Measurements from ENCODE around the gene TMC2. TPM values are rescaled to one million over a fixed set of nuclear protein-coding genes. Genes with fewer than 3 reads are reported as not detected.

Gene TMC2
- polyA plus RNA-seq, 2 of the 4 experiments (the other 2 are of a cell fraction), result not detected

DNA sequence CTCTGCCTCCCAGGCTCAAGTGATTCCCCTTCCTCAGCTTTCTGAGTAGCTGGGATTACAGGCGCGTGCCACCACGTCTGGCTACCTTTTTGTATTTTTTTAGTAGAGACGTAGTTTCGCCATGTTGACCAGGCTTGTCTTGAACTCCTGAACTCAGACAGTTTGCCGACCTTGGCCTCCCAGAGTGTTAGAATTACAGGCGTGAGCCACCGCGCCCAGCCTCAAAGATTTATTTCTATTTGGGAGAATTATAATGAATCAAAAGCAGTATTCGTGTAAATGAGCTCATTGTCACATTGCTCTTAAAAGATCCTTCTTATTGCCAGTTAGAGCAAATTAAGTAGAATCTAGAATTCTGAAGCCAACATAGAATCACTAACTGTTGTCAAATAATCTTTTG lies 18.3 kb upstream of the TMC2 start:
- no peak overlapping the region for H3K4me2 ChIP-seq
- H3K9me3 ChIP-seq, result no peaks in the 10 kb centered on the region
- TF ChIP-seq, protein P1, sequence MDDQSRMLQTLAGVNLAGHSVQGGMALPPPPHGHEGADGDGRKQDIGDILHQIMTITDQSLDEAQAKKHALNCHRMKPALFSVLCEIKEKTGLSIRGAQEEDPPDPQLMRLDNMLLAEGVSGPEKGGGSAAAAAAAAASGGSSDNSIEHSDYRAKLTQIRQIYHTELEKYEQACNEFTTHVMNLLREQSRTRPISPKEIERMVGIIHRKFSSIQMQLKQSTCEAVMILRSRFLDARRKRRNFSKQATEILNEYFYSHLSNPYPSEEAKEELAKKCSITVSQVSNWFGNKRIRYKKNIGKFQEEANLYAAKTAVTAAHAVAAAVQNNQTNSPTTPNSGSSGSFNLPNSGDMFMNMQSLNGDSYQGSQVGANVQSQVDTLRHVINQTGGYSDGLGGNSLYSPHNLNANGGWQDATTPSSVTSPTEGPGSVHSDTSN (IDR thresholded peaks at IDR 0.05), result no peak
- TF ChIP-seq ELK1 (IDR thresholded peaks at IDR 0.05; ENCODE audit: low read depth, low read length), result no peak
- no peak for TF ChIP-seq ATOH8 (CRISPR knock-in tag; IDR thresholded peaks at IDR 0.05; ENCODE audit: low read depth)
- TF ChIP-seq EHF (CRISPR knock-in tag; IDR thresholded peaks at IDR 0.05), result no peak
- no peak for TF ChIP-seq MYC (IDR thresholded peaks at IDR 0.05; ENCODE audit: borderline replicate concordance, low read length)
- TF ChIP-seq NR3C1 (IDR thresholded peaks at IDR 0.05), result no peak
- no peak for TF ChIP-seq RCOR1 (IDR thresholded peaks at IDR 0.05; ENCODE audit: low read depth, low read length)
- TF ChIP-seq KDM1A (IDR thresholded peaks at IDR 0.05; ENCODE audit: low read depth), result no peak
- no peak for TF ChIP-seq HMGXB4 (CRISPR knock-in tag; IDR thresholded peaks at IDR 0.05; ENCODE audit: borderline replicate concordance)
- TF ChIP-seq ZNF302 (CRISPR knock-in tag; IDR thresholded peaks at IDR 0.05), result no peak
- TF ChIP-seq POLR2AphosphoS2 (conservative IDR thresholded peaks at IDR 0.05; ENCODE audit: low read length), result no peak
- no peak for TF ChIP-seq FOSL2 (IDR thresholded peaks at IDR 0.05)
- TF ChIP-seq FOSL2 (CRISPR knock-in tag; IDR thresholded peaks at IDR 0.05), result no peak
- TF ChIP-seq MAZ (IDR thresholded peaks at IDR 0.05; ENCODE audit: borderline replicate concordance, low read depth, low read length), result no peak
- no peak for TF ChIP-seq CBX8 (IDR thresholded peaks at IDR 0.05)
- no peak overlapping the region for H3K4me3 ChIP-seq
- no peak for DNase-seq (ENCODE audit: low read depth in 1 of 2, low spot score in 1 of 2)
- ChIA-PET POLR2A (no interaction called here), CTCF (interaction anchor here (0.8 to 1.3 kb wide), 2 partner anchors 10 to 113 kb away, joined by 3 to 5 read pairs; no protein-coding TSS in a partner anchor)
- no peak for ATAC-seq
- 85% methylated on average over 10 of the region's 10 CpGs for WGBS (ENCODE audit: missing lambda C conversion rate)
- no peak overlapping the region for H3K27ac ChIP-seq
- peaks cover 6% of the 10 kb centered on the region; the same call in 2 of the 3 replicates for H3K4me1 ChIP-seq
- no peak for FAIRE-seq

DNA sequence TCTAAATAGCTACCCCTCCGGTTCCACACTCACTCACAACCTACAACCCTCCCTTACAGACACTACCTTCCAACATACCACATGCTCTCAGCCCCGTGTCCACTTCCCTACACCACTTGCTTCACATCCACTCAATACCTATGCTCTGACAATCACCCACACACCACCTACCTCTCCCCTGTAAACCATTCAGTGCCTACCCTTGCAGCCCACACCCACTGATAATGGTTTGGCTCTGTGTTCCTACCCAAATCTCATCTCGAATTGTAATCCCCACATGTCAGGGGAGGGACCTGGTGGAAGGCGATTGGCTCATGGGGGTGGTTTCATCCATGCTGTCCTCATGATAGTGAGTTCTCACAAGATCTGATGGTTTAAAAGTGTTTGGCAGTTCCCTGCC lies 17.8 kb upstream of the TMC2 start:
- H3K4me1 ChIP-seq, result peaks cover 6% of the 10 kb centered on the region; the same call in 2 of the 3 replicates
- ChIA-PET POLR2A (no interaction called here), CTCF (interaction anchor here (0.8 to 1.3 kb wide), 2 partner anchors 10 to 112 kb away, joined by 3 to 5 read pairs; no protein-coding TSS in a partner anchor)
- no peak for DNase-seq (ENCODE audit: low read depth in 1 of 2, low spot score in 1 of 2)
- no peak overlapping the region for H3K4me2 ChIP-seq
- H3K4me3 ChIP-seq, result no peak overlapping the region
- no peak overlapping the region for H3K27ac ChIP-seq
- ATAC-seq, result no peak
- WGBS (ENCODE audit: missing lambda C conversion rate), result 77% methylated on average over 4 of the region's 4 CpGs
- FAIRE-seq, result no peak
- no peaks in the 10 kb centered on the region for H3K9me3 ChIP-seq
- no peak for TF ChIP-seq KDM5A (IDR thresholded peaks at IDR 0.05)
- TF ChIP-seq BHLHE40 (IDR thresholded peaks at IDR 0.05; ENCODE audit: low read depth, low read length), result no peak
- TF ChIP-seq ZFP36 (IDR thresholded peaks at IDR 0.05; ENCODE audit: borderline replicate concordance, partially characterized antibody), result no peak
- TF ChIP-seq REST (IDR thresholded peaks at IDR 0.05), result no peak
- TF ChIP-seq RNF2 (IDR thresholded peaks at IDR 0.05; ENCODE audit: borderline replicate concordance, low read depth), result no peak
- TF ChIP-seq FOSL2 (IDR thresholded peaks at IDR 0.05), result no peak
- TF ChIP-seq FOSL2 (CRISPR knock-in tag; IDR thresholded peaks at IDR 0.05), result no peak
- TF ChIP-seq, protein P2, sequence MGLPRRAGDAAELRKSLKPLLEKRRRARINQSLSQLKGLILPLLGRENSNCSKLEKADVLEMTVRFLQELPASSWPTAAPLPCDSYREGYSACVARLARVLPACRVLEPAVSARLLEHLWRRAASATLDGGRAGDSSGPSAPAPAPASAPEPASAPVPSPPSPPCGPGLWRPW (IDR thresholded peaks at IDR 0.05), result no peak
- TF ChIP-seq EHF (CRISPR knock-in tag; IDR thresholded peaks at IDR 0.05), result no peak
- TF ChIP-seq KDM1A (IDR thresholded peaks at IDR 0.05; ENCODE audit: low read depth), result no peak
- TF ChIP-seq HOXB5 (CRISPR knock-in tag; IDR thresholded peaks at IDR 0.05), result no peak
- TF ChIP-seq ATOH8 (CRISPR knock-in tag; IDR thresholded peaks at IDR 0.05; ENCODE audit: low read depth), result no peak
- no peak for TF ChIP-seq BCL3 (IDR thresholded peaks at IDR 0.05)
- TF ChIP-seq NPAS2 (CRISPR knock-in tag; IDR thresholded peaks at IDR 0.05; ENCODE audit: borderline replicate concordance), result no peak
- no peak for TF ChIP-seq ESRRA (IDR thresholded peaks at IDR 0.05; ENCODE audit: borderline replicate concordance, low read length)
- TF ChIP-seq MAZ (IDR thresholded peaks at IDR 0.05; ENCODE audit: borderline replicate concordance, low read depth, low read length), result no peak
- TF ChIP-seq MYC (IDR thresholded peaks at IDR 0.05; ENCODE audit: borderline replicate concordance, low read length), result no peak
